Spleen (tissue), 11 donors: ENCODE measurements around the gene CA10. TPM values are rescaled to one million over a fixed set of nuclear protein-coding genes. Genes with fewer than 3 reads are reported as not detected.

Experiments used
- DNase-seq: peaks from one replicate; pipeline ENCODE4 v3.0.0-alpha.2; 2020
- H3K27ac ChIP-seq, 8 donors: fragments of 200-600 bp; sonication (generic) in 7 of 8; 1 replicate in 4 of 8; 2 replicates in 4 of 8; pipeline versions ENCODE4 v1.5.0 to v1.8.0; 2016 to 2021; ENCODE audit warnings: inconsistent platforms in 4 of 8, mild to moderate bottlenecking in 4 of 8, moderate library complexity in 1 of 8
- H3K27me3 ChIP-seq, 7 donors: fragments of 200-600 bp; sonication (generic) in 6 of 7; replicated peaks in 1 of 7; 1 replicate in 4 of 7; 2 replicates in 3 of 7; pipeline versions ENCODE4 v1.5.0 to v1.8.0; 2016 to 2021; ENCODE audit warnings: inconsistent platforms in 3 of 7, mild to moderate bottlenecking in 1 of 7
- H3K36me3 ChIP-seq, 6 donors: fragments of 200-600 bp; sonication (generic) in 5 of 6; 1 replicate in 4 of 6; 2 replicates in 2 of 6; pipeline versions ENCODE4 v1.5.0 to v1.8.0; 2016 to 2021; ENCODE audit warnings: inconsistent platforms in 2 of 6
- H3K4me1 ChIP-seq, 6 donors: fragments of 200-600 bp; sonication (generic) in 5 of 6; 1 replicate in 3 of 6; 2 replicates in 3 of 6; pipeline versions ENCODE4 v1.5.0 to v1.8.0; 2016 to 2021; ENCODE audit warnings: inconsistent platforms in 3 of 6
- H3K4me3 ChIP-seq, 8 donors: fragments of 200-600 bp; sonication (generic) in 7 of 8; 1 replicate in 4 of 8; 2 replicates in 4 of 8; pipeline versions ENCODE4 v1.5.0 to v1.8.0; 2016 to 2021; ENCODE audit warnings: inconsistent platforms in 4 of 8, mild to moderate bottlenecking in 4 of 8, moderate library complexity in 2 of 8
- H3K9me3 ChIP-seq, 8 donors: fragments of 200-600 bp; sonication (generic) in 7 of 8; 1 replicate in 4 of 8; 2 replicates in 4 of 8; pipeline versions ENCODE4 v1.5.0 to v1.8.0; 2016 to 2021; ENCODE audit warnings: inconsistent platforms in 4 of 8
- CTCF ChIP-seq, 11 experiments: fragments of 200-600 bp in 7 of 11; fragments of 450-650 bp in 4 of 11; sonication (generic) in 4 of 11; IDR thresholded peaks in 8 of 11; conservative IDR thresholded peaks in 3 of 11; 1 replicate in 7 of 11; 2 replicates in 4 of 11; pipeline versions ENCODE4 v1.4.0 to v1.8.0; 2016 to 2021; ENCODE audit warnings: antibody characterized with exemption in 11 of 11, inconsistent platforms in 4 of 11, mild to moderate bottlenecking in 1 of 11
- POLR2A ChIP-seq, 3 donors: fragments of 450-650 bp; IDR thresholded peaks; one replicate each; pipeline ENCODE4 v1.5.1; 2017; ENCODE audit warnings: antibody characterized with exemption in 3 of 3, mild to moderate bottlenecking in 1 of 3
- POLR2AphosphoS5 ChIP-seq, 3 donors: sonication (generic); formaldehyde crosslinking; IDR thresholded peaks; one replicate each; pipeline ENCODE4 v1.5.1; 2017; ENCODE audit warnings: antibody characterized with exemption in 3 of 3
- WGBS, 5 donors: extraction: QIAGEN DNeasy Blood & Tissue Kit in 3 of 5; methylation state at CpG; one replicate each; pipeline versions ENCODE4 v1.1.5 to v1.1.7; 2013 to 2018; 5-methylcytosine and 5-hydroxymethylcytosine counted together
- intact Hi-C: fragments of 100-400 bp; cut with DNase I; formaldehyde crosslinking; loops from one replicate; pipeline ENCODE4 v1.15.0; 2023; ENCODE audit warnings: low total_unique reads
- polyA plus RNA-seq, 3 donors: library from polyadenylated mRNA; stranded (reverse); fragments of 200-250 nt; gene quantifications; one replicate each; pipeline ENCODE4 v1.2.1, GENCODE V29; 2013
- total RNA-seq, 7 donors: library from RNA; depleted of rRNA in 3 of 7; stranded (reverse); fragments of >200 nt in 3 of 7; fragmentation: NEBNext Ultra II Directional in 4 of 7; extraction: Animal tissue kit (Norgen Biotek cat#: 25700) in 4 of 7; gene quantifications; one replicate each; pipeline versions ENCODE4 v1.1.0 to v1.2.1, GENCODE V29; 2016 to 2021
- donor health status: healthy with polysubstance abuse.
- donor health status: DM: no; HTN: no; CAD: no; lungs with moderate emphysema.
- donor health status: DM: no; HTN: no; CAD: no.
- donor health status: Bipolar disorder and iron deficiency.
- donor health status: healthy.
- donor health status: DM: no; HTN: no; CAD: no.
- donor health status: DM: yes; HTN: yes; CAD: no.

The CA10 gene
- total and polyA plus RNA-seq, 10 donors = 0.19 to 0.22 TPM; not detected in 8

- no peak overlapping the region for H3K27ac ChIP-seq
- 93 to 100% (median 97%) methylated on average over 1 of the region's 1 CpG for WGBS, 5 donors
- H3K36me3 ChIP-seq = no peaks in the 10 kb centered on the region
- intact Hi-C loops = no loop called here
- DNase-seq = no peak
- H3K27me3 ChIP-seq = peaks cover 0 to 6% (median 0%) of the 10 kb centered on the region in 7 donors
- H3K4me3 ChIP-seq = no peak overlapping the region
- TF ChIP-seq POLR2AphosphoS5 (IDR thresholded peaks at IDR 0.05) (no peak), CTCF (IDR thresholded peaks at IDR 0.05 in 8 of 11, conservative IDR thresholded peaks at IDR 0.05 in 3 of 11) (no peak), POLR2A (IDR thresholded peaks at IDR 0.05) (no peak)
- H3K4me1 ChIP-seq = no peaks in the 10 kb centered on the region
- no peaks in the 10 kb centered on the region for H3K9me3 ChIP-seq
Measured at GRCh38 chr17:52105591-52105990, 52.9 kb downstream of the CA10 start.

GRCh38 chr17:52096056-52096455 is 62.5 kb downstream of the CA10 start:
- Histone ChIP-seq H3K4me3 (no peak overlapping the region), H3K4me1 (no peaks in the 10 kb centered on the region), H3K36me3 (no peaks in the 10 kb centered on the region), H3K27ac (no peak overlapping the region), H3K9me3 (no peaks in the 10 kb centered on the region), H3K27me3 (no peaks in the 10 kb centered on the region)
- no peak for DNase-seq
- intact Hi-C loops = no loop called here
- TF ChIP-seq POLR2AphosphoS5 (IDR thresholded peaks at IDR 0.05) (no peak), POLR2A (IDR thresholded peaks at IDR 0.05) (no peak), CTCF (IDR thresholded peaks at IDR 0.05 in 8 of 11, conservative IDR thresholded peaks at IDR 0.05 in 3 of 11) (no peak)

GRCh38 chr17:52084176-52084575 is 74.3 kb downstream of the CA10 start:
- WGBS, 5 donors = 67 to 90% (median 74%) methylated on average over 2 of the region's 2 CpGs
- no peaks in the 10 kb centered on the region for H3K27me3 ChIP-seq
- H3K4me1 ChIP-seq = no peaks in the 10 kb centered on the region
- no peaks in the 10 kb centered on the region for H3K36me3 ChIP-seq
- H3K4me3 ChIP-seq = no peak overlapping the region
- intact Hi-C loops = no loop called here
- TF ChIP-seq POLR2A (IDR thresholded peaks at IDR 0.05) (no peak), CTCF (IDR thresholded peaks at IDR 0.05 in 8 of 11, conservative IDR thresholded peaks at IDR 0.05 in 3 of 11) (no peak), POLR2AphosphoS5 (IDR thresholded peaks at IDR 0.05) (no peak)
- no peak for DNase-seq
- no peak overlapping the region for H3K27ac ChIP-seq
- peaks cover 0 to 9% (median 0%) of the 10 kb centered on the region in 8 donors for H3K9me3 ChIP-seq

GRCh38 chr17:52079496-52079895 is 79.0 kb downstream of the CA10 start:
- intact Hi-C loops = no loop called here
- H3K4me3 ChIP-seq = no peak overlapping the region
- H3K27me3 ChIP-seq = no peaks in the 10 kb centered on the region
- no peak for TF ChIP-seq POLR2AphosphoS5 (IDR thresholded peaks at IDR 0.05)
- no peak for TF ChIP-seq CTCF (IDR thresholded peaks at IDR 0.05 in 8 of 11, conservative IDR thresholded peaks at IDR 0.05 in 3 of 11)
- no peak for TF ChIP-seq POLR2A (IDR thresholded peaks at IDR 0.05)
- no peak overlapping the region for H3K27ac ChIP-seq
- no peak for DNase-seq
- peaks cover 0 to 13% (median 0%) of the 10 kb centered on the region in 8 donors for H3K9me3 ChIP-seq
- H3K36me3 ChIP-seq = no peaks in the 10 kb centered on the region
- WGBS, 5 donors = 70 to 84% (median 79%) methylated on average over 4 of the region's 4 CpGs
- no peaks in the 10 kb centered on the region for H3K4me1 ChIP-seq
